GM19025 (cell line): ENCODE data around the gene OR2T35.

ENCODE experiments used
- ATAC-seq: cut with Tn5 transposase; IDR thresholded peaks from one replicate; pipeline ENCODE4 v1.9.1; 2021; ENCODE audit warnings: mild to moderate bottlenecking, low read depth, moderate library complexity; ENCODE audit not compliant: unreplicated experiment

The OR2T35 gene

GRCh38 chr1:248627971-248628844 lies 16.9 kb downstream of the OR2T35 start:
- peak; percentile 97 for ATAC-seq

- no peak for ATAC-seq
Observed at GRCh38 chr1:248625971-248626370, 19.1 kb downstream of the OR2T35 start.

- ATAC-seq = no peak
Observed at GRCh38 chr1:248625166-248625565, 19.9 kb downstream of the OR2T35 start.

- peak; percentile 88 for ATAC-seq
Observed at GRCh38 chr1:248622570-248623001, 22.5 kb downstream of the OR2T35 start.

GRCh38 chr1:248621770-248622169 lies 23.3 kb downstream of the OR2T35 start:
- no peak for ATAC-seq

- no peak for ATAC-seq
Observed at GRCh38 chr1:248618878-248619277, 26.2 kb downstream of the OR2T35 start.

GRCh38 chr1:248618119-248618518 lies 27.0 kb downstream of the OR2T35 start:
- ATAC-seq = no peak

GRCh38 chr1:248613742-248614141 lies 31.3 kb downstream of the OR2T35 start:
- no peak for ATAC-seq

GRCh38 chr1:248611883-248612414 lies 33.1 kb downstream of the OR2T35 start:
- no peak for ATAC-seq

- ATAC-seq = no peak
Observed at GRCh38 chr1:248610301-248610700, 34.8 kb downstream of the OR2T35 start.

GRCh38 chr1:248599396-248599795 lies 45.7 kb downstream of the OR2T35 start:
- no peak for ATAC-seq

- no peak for ATAC-seq
Observed at GRCh38 chr1:248597589-248597988, 47.5 kb downstream of the OR2T35 start, which contains the start of gene OR2T10. OR2T10 (minus strand) TSS chr1:248597700; CDS start chr1:248593768, 3,932 bp downstream.

GRCh38 chr1:248596615-248597014 lies 48.5 kb downstream of the OR2T35 start:
- no peak for ATAC-seq

GRCh38 chr1:248593226-248593625 lies 51.9 kb downstream of the OR2T35 start:
- no peak for ATAC-seq

- ATAC-seq = no peak
Observed at GRCh38 chr1:248592655-248593054, 52.4 kb downstream of the OR2T35 start.

- ATAC-seq = no peak
Observed at GRCh38 chr1:248590055-248590454, 55.0 kb downstream of the OR2T35 start.

- ATAC-seq = no peak
Observed at GRCh38 chr1:248589334-248589733, 55.7 kb downstream of the OR2T35 start.
